GM10248 (cell line): ENCODE measurements around the gene CARS2.

ENCODE experiments used
- CTCF ChIA-PET: fragments of 300-600 bp; sonication (Branson Sonifier 250); formaldehyde crosslinking; extraction: SDS; loops from one replicate; lab custom pipeline; 2021; ENCODE audit warnings: antibody characterized with exemption; lab: Yijun Ruan, JAX
- POLR2A ChIA-PET: fragments of 350-650 bp; sonication (Branson Sonifier 250); formaldehyde crosslinking; extraction: SDS; loops from one replicate; lab custom pipeline; 2020; ENCODE audit warnings: antibody characterized with exemption; lab: Yijun Ruan, JAX
- DNase-seq: peaks from one replicate; pipeline ENCODE4 v3.0.0; 2012; ENCODE audit errors: extremely low spot score
- TF ChIP-seq, protein P1 (sequence below): IDR thresholded peaks from 2 replicates; pipeline ENCODE4 v1.5.1; 2012; ENCODE audit warnings: mild to moderate bottlenecking, low read depth; ENCODE audit errors: extremely low read depth, missing control alignments, control extremely low read depth

The CARS2 gene

DNA sequence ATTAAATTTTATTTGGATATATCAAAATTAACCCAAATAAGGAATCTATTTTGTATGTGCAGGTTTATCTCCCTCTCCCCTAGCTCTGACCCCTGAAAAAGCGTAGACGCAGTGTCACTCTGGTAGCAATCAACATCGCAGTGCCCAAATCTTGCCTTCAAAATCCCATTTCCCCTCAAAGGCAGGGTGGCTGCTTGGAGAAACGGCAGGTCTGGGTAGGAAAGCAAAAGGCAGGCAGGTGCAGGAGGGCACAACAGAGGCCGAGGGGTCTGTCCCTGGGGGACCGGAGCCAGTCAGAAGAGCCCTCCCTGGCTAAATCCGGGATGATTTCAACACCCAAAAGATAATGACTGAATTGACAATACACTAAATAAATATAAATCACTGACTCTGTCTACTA is 48.7 kb downstream of the CARS2 start:
- TF ChIP-seq, protein P1, sequence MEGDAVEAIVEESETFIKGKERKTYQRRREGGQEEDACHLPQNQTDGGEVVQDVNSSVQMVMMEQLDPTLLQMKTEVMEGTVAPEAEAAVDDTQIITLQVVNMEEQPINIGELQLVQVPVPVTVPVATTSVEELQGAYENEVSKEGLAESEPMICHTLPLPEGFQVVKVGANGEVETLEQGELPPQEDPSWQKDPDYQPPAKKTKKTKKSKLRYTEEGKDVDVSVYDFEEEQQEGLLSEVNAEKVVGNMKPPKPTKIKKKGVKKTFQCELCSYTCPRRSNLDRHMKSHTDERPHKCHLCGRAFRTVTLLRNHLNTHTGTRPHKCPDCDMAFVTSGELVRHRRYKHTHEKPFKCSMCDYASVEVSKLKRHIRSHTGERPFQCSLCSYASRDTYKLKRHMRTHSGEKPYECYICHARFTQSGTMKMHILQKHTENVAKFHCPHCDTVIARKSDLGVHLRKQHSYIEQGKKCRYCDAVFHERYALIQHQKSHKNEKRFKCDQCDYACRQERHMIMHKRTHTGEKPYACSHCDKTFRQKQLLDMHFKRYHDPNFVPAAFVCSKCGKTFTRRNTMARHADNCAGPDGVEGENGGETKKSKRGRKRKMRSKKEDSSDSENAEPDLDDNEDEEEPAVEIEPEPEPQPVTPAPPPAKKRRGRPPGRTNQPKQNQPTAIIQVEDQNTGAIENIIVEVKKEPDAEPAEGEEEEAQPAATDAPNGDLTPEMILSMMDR: no peak
- DNase-seq: no peak
- ChIA-PET POLR2A (no interaction called here), CTCF (interaction anchor here (1.1 kb wide), 1 partner anchor 9 kb away, joined by 4 read pairs; no protein-coding TSS in a partner anchor)

GRCh38 chr13:110653851-110654250 is 52.1 kb downstream of the CARS2 start:
- ChIA-PET POLR2A (no interaction called here), CTCF (interaction anchor here (1.0 to 2.2 kb wide), 3 partner anchors 9 to 16 kb away, joined by 3 to 11 read pairs (median 7); no protein-coding TSS in a partner anchor)
- TF ChIP-seq, protein P1: no peak
- no peak for DNase-seq

DNA sequence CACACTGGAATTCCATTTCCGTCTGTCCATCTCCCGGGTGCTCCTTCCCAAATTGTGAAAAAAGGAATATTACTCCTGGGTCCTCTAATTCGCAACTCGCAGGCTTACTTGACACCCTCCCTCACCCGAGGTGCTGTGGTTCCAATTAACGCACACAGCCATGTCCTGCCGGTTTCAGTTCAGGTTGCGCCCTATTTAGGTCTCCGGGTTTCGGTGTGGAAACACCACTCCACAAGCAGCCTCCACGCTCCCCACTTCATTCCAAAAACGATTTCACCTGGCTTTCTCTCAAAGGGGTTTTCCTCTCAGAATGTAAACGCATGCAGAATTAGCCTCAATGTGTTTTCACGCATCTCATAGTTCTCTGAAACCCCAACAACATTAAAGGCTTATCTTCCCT is 52.6 kb downstream of the CARS2 start:
- DNase-seq: no peak
- TF ChIP-seq, protein P1: no peak
- POLR2A ChIA-PET: no interaction called here
- CTCF ChIA-PET: interaction anchor here (1.7 to 2.2 kb wide), 2 partner anchors 9 to 14 kb away, joined by 7 to 11 read pairs; no protein-coding TSS in a partner anchor

GRCh38 chr13:110652764-110653163 is 53.2 kb downstream of the CARS2 start:
- DNase-seq: no peak
- ChIA-PET CTCF (interaction anchor here (0.7 to 1.7 kb wide), 3 partner anchors 14 to 60 kb away, joined by 3 to 7 read pairs (median 3); no protein-coding TSS in a partner anchor), POLR2A (no interaction called here)
- TF ChIP-seq, protein P1: no peak

DNA sequence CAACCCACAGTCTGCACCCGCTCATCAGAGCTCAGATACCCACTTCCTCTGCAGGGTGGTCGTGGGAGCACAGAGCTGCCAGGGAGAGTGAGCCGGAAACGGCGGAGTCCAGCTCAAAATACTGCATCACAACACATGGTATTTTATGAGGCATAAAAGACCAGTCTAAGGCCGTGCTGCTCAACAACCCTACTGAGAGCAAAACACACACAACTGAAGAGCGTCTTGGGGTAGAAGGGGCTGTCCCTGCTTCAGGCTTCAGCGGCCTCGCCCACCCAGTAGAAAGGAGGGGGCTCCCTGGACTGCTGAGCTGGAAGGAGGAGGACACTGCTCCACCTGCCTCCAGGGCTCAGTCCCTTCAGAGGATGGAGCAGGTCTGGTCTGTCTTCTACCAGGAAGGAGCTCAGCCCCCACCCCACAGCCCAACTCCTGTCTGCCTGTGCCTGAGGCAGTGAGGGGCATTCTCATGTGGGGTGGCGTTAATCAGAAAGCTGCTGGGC is 53.6 kb downstream of the CARS2 start:
- POLR2A ChIA-PET: interaction anchor here (0.5 kb wide), 1 partner anchor 63 kb away, joined by 3 read pairs; no protein-coding TSS in a partner anchor
- TF ChIP-seq, protein P1: no peak
- CTCF ChIA-PET: interaction anchor here (0.7 to 1.7 kb wide), 4 partner anchors 8 to 60 kb away, joined by 3 to 7 read pairs (median 3); no protein-coding TSS in a partner anchor
- no peak for DNase-seq

GRCh38 chr13:110651726-110652230 is 54.1 kb downstream of the CARS2 start:
- CTCF ChIA-PET: interaction anchor here (1.0 to 1.3 kb wide), 2 partner anchors 8 to 61 kb away, joined by 3 read pairs; no protein-coding TSS in a partner anchor
- TF ChIP-seq, protein P1: no peak
- DNase-seq: no peak
- POLR2A ChIA-PET: interaction anchor here (0.5 kb wide), 1 partner anchor 64 kb away, joined by 3 read pairs; no protein-coding TSS in a partner anchor
